Measurements from ENCODE around the gene RFESD.
A peak's percentile ranks its signal among the peaks of the same experiment; 100 is the strongest.

The RFESD gene

DNA sequence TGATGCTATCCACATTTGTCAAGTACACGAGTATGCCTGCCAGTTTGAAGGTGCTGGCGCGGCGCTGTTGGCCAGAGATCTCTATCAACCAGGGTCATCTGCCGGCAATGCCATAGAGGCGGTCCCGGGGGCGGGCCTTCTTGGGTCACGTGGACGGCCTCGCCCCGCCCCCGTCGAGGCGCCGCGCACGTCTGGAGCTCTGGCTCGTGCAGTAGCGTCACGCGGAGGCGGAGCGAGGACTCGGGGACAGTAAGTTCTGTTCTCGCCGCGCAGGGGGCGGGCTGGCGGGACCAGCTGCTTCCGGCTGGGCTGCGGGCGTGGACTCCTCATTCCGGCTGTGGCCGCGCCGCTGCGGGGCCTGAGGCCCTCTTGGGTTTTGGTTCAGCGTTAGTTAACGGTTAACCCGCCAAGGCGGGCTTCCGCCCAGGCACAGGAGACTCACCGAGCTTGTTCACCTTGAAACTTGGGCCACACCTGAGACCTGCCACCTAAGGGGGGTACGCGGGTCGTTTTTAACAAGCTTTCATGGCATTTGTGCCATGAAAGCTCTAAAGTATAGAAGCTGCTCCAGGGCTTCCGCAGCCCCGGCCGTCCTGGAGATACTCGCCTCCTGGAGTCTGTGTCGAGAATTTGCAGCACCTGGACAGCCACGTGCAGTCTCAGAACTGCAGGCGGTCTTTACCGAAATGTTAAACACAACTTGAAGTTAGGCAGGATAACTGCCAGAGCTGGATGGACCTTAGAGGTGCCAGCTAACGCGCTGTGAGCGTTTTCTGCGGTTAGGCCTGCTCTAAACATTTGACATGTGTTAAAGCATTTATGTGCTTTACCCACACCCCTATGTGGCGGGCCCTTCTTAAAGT lies at the start of gene RFESD:
Gene RFESD, plus strand, starts transcription at position 209 of the 863 bp plus-strand sequence. CDS start 5,495 bp downstream, outside the sequence.
- peak; percentile 93 to 99 (median 96) for DNase-seq
- intact Hi-C loops (cut with DNase I): loop anchor here (10.0 kb wide), 1 partner anchor 688 kb away; no protein-coding TSS in a partner anchor

DNA sequence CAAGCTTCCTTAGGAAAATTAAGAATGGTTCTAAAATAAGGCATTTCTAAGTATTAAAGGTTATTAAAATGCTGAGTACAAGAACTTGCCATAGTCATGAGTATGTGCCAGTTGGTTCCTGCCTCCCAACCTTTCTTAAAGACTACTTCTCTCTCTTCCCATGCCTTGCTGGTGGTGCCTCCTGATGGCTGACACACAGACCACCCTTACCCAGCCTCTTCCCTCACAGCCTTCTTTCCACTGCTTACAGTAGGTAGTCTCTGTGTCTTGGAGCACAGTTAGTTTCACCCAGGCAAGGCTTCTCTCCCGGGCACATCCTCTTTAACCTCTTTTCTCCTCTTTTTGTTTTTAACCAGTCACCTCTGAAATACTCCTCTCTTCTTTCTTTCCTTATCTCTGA lies 47.3 kb upstream of the RFESD start:
- intact Hi-C loops (cut with DNase I): no loop called here

DNA sequence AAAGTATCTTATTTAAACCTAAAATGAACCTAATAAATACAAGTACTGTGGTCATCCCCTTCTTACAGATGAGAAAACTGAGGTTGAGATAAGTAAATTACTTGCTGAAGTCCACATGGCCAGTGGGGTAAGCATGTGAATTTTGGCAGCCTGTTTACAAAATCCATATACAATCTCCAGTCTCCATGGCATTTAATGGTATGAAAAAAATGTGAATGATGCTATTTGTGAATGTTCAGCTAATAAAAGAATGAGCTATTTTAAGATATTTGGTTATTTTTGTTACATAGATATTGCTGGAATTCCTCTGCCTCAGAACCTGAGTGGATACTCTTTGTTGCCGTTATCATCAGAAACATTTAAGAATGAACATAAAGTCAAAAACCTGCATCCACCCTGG lies 46.0 kb upstream of the RFESD start:
- intact Hi-C loops (cut with DNase I): no loop called here
- no peak for DNase-seq

More for the DNA sequence above, 47.3 kb upstream of the RFESD start:
- no peak for DNase-seq

DNA sequence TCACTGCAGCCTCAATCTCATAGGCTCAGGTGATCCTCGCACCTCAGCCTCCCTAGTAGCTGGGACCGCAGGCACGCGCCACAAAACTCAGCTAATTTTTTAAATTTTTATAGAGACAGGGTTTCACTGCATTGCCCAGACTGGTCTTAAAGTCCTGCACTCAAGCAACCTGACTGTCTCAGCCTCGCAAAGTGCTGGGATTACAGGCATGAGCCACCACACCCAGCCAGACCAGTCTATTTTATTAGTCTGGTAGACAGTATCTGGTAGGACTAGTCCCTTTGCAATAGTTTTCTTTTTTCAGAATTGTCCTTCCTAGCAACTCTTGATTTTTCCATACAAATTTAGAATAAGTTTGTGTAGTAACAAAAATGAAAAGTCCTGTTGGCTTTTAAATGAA lies 40.8 kb upstream of the RFESD start:
- intact Hi-C loops (cut with DNase I): no loop called here
- no peak for DNase-seq

DNA sequence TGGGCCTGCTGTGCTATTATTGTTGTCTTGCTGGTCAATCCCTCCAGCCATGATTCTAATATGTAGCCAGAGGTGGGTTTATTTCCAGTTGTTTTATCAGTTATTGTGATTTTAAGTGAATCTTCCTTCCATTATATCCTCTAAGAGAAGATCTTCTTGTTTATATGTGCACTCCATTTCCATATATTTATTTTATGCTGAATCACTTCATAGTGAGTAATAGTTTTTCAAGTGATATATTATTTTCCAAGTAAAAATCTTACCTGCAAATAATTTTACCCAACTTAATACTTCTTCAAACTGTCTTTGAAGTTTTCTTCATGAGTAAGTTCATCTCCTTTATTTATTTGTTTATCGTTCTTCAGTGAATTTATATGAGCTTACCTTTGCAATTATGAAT lies 40.2 kb upstream of the RFESD start:
- intact Hi-C loops (cut with DNase I): no loop called here
- no peak for DNase-seq

DNA sequence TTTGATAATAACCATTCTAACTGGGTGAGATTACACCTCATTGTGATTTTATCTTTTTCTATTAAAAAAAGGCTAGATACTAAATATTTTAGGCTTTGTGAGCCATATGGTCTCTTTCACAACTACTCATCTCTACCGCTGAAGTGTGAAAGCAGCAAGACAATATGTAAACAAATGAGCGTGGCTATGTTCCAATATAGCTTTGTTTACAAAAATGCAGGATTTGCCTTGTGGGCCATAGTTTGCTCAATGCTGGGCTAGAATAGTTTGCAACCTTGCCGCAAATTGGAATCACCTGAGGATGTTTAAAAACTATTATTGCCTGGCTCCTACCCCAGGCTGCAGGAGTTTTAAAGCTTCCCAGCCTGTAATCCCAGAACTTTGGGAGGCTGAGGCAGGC lies 36.9 kb upstream of the RFESD start:
- intact Hi-C loops (cut with DNase I): no loop called here
- DNase-seq: no peak

DNA sequence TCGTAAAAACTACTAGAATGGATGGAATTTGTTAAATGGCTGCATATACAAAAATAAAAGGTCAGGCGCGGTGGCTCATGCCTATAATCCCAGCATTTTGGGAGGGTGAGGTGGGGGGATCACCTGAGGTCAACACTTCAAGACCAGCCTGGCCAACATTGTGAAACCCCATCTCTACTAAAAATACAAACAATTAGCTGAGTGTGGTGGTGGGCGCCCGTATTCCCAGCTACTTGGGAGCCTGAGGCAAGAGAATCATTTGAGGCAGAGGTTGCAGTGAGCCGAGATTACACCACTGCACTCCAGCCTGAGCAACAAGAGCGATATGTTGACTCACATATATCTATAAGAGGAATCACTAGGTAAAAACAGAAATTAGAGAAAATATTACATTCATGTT lies 36.0 kb upstream of the RFESD start:
- DNase-seq: no peak
- intact Hi-C loops (cut with DNase I): no loop called here

DNA sequence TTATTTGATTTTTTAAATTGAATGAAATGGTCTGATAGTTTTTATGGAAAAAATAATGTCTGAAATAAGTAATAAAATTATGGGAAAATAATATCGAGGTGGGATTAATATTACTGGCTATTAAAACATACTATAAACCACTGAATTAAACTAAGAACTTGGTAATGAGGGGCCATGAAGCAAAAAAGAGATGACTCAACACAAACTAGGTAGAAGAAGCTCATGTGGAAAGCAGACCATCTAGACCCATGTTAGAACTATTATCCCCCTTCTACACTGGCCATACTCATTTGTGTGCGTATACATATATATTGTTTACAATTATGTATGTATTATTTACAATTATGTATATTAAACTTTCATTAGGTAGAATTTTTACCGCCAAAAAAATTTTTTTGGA lies 35.2 kb upstream of the RFESD start:
- intact Hi-C loops (cut with DNase I): no loop called here
- no peak for DNase-seq

DNA sequence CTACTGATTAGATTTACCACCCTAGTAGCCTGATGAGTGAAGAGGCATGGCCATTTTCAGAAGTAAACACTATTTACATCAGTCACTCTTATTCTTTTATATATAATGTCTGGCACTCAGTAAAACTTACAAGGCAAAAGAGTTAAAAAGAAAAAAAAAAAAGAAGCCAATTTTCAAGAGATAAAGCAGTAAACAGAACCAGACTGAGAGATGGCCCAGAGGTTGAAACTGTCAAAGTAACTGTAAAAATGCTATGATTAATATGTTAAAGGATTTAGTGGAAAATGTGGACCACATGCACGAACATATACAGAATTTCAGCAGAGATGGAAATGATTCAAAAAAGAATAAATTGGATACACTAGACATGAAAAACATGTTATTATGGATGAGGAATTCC lies 33.1 kb upstream of the RFESD start:
- intact Hi-C loops (cut with DNase I): no loop called here
- DNase-seq: no peak

DNA sequence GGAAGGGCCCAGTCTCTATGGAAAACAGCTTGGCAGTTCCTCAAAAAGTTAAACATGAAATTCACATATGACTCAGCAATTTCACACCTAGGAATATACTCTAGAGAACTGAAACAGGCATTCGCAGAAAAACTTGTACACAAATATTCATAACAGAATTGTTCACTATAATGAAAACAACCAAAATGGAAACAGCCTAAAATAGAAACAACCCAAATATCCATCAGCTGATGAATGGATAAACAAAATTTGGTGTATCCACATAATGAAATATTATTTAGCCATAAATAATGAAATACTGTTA lies 31.5 kb upstream of the RFESD start:
- intact Hi-C loops (cut with DNase I): no loop called here
- DNase-seq: no peak

DNA sequence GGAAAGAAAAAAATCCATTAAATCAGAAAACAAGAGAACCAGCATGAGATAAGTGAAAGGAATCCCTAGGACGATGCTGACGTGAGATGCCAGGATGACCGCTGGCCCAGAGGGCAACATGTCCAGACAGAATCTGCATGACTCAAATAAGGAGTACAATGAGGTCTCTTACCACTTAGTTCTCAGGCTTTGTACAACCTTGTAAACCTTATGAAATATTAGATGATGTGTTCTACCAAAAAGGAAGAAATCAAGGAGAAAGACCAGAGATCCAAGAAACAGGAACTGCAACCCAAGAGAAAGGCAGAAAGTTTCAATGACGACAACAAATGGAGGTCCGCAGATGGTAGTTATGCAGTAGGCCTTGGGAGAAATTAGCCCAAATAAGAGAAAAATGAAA lies 29.5 kb upstream of the RFESD start:
- intact Hi-C loops (cut with DNase I): no loop called here

DNA sequence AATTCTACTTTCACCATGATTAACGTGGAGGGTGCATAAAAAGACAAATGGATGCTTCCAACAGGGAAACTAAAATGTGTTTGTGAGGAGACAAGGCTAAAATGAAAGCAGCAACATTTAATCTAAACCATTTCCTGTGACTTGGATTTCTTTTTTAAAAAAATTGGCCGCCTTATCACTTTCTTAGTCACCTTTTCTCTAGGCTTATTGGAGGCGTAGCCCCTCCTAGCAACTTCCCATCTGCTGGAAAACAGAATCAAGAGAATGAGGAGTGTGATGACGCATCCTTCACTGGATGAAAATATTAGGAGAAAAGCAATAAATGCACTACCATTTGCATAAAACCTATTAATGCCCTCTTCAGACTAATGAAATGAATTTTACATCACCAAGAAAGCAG lies 27.5 kb upstream of the RFESD start:
- DNase-seq: no peak
- intact Hi-C loops (cut with DNase I): no loop called here

More for the DNA sequence above, 29.5 kb upstream of the RFESD start:
- no peak for DNase-seq

DNA sequence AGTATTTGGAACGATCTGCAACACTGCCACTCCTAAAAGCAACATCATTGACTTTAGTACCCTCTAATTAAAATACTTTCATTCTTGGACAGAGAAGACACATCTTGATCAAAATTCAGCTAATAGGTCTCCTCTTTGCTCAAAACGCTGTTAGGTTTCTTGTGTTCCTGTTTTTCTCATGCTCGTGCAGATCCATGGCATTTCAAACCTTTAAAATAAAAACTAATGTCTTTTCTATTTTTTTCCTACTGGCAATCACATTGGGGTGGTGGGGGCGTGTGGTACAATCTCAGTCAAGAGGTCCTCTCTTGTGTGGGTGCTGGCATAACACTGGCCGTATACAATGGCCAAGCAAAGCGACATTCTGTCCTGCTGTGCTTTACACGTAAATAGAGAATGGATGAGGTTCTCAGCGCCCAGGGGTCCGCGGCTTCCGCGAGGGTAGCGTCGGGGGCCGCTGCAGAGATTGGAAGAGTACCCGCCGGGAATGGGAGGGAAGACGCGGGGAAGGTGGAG lies 27.0 kb upstream of the RFESD start:
- DNase-seq: no peak
- intact Hi-C loops (cut with DNase I): no loop called here

DNA sequence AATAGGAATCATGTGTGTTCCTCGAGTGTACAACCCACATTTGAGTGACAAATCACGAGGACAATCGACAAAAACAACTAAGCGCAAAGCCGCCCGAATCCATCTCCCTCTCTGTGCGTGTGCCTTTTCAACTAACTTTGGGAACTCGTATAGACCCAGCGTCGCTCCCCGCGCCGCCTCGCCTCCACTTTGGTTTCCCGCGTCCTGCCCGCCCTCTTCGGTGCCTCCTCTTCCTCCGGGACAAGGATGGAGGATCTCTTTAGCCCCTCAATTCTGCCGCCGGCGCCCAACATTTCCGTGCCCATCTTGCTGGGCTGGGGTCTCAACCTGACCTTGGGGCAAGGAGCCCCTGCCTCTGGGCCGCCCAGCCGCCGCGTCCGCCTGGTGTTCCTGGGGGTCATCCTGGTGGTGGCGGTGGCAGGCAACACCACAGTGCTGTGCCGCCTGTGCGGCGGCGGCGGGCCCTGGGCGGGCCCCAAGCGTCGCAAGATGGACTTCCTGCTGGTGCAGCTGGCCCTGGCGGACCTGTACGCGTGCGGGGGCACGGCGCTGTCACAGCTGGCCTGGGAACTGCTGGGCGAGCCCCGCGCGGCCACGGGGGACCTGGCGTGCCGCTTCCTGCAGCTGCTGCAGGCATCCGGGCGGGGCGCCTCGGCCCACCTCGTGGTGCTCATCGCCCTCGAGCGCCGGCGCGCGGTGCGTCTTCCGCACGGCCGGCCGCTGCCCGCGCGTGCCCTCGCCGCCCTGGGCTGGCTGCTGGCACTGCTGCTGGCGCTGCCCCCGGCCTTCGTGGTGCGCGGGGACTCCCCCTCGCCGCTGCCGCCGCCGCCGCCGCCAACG lies 26.3 kb upstream of the RFESD start, which contains the start of gene GPR150:
Gene GPR150, plus strand, starts transcription at position 58 of the 840 bp plus-strand sequence. Its CDS starts 189 bp downstream, at position 247.
- intact Hi-C loops (cut with DNase I): no loop called here
- DNase-seq: peak in 9 of 10 donors; percentile 16 to 89 (median 42)

DNA sequence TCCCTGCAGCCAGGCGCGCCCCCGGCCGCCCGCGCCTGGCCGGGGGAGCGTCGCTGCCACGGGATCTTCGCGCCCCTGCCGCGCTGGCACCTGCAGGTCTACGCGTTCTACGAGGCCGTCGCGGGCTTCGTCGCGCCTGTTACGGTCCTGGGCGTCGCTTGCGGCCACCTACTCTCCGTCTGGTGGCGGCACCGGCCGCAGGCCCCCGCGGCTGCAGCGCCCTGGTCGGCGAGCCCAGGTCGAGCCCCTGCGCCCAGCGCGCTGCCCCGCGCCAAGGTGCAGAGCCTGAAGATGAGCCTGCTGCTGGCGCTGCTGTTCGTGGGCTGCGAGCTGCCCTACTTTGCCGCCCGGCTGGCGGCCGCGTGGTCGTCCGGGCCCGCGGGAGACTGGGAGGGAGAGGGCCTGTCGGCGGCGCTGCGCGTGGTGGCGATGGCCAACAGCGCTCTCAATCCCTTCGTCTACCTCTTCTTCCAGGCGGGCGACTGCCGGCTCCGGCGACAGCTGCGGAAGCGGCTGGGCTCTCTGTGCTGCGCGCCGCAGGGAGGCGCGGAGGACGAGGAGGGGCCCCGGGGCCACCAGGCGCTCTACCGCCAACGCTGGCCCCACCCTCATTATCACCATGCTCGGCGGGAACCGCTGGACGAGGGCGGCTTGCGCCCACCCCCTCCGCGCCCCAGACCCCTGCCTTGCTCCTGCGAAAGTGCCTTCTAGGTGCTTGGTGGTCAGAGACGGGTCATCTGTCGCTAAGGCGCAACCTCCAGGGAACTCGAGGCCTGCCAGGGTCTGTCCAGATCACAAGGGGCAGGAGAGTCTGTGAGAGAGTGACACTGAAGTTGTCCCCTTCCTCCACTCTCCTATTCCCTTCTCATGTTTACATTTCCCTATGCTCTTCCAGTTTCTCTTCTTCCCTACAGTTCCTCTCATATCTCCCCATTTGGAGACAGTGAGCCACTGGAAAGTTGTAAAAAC lies 25.4 kb upstream of the RFESD start:
- intact Hi-C loops (cut with DNase I): no loop called here

DNA sequence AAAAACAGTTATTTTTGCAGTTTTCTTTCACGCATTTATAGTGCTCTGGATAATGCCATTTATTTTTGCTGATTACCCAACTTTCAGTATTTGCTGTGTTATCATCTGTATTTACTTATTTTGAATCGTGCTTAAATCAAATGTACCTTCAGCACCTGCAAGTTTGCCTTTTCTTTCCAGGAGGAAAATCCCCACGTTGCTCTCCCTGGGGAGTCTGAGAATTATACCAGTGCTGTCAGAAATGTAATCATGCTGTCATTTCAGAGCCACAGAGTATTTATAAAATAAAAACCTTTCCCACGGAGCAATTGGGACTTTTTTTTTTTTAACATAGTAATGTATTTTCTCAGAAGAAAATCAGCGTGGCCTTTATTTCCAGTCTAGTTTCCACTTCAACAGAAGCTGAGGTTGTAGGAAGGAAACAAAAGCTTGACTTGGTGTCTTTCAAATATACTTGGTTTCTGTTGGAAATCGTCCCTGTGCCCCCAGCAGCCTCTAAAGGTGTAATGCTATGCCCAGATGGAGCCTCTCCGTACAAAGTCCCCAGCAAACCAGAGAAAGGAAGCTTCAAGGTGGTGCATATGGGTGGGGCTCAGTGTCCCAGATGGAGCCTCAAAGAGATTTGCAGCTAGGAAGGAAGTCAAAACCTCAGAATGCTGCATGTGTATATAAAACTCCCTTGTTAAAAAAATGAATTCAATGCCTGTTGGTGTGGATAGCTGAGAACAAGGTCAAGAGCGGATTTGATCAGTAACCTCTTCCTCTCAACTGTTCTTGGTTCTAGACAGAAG lies 24.5 kb upstream of the RFESD start:
- no peak for DNase-seq
- intact Hi-C loops (cut with DNase I): no loop called here

More for the DNA sequence above, 25.4 kb upstream of the RFESD start:
- DNase-seq: peak in 9 of 10 donors; percentile 16 to 90 (median 34)

DNA sequence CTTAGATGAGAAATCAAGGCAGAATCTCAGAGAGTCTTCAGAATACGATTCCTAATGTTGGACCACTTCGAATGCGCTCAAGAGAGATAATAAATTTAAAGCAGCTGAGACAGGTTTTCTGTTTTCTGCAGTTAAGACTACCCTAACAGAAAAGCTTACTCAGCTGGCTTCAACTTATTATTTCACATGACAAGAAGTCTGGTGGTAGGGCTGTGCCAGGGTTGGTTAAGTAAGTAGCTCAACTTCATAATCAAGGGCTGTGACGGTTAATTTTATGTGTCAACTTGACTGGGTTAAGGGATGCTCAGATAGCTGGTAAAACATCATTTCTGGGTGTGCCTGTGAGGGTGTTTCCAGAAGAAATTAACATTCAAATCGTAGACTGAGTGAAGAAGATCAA lies 22.9 kb upstream of the RFESD start:
- intact Hi-C loops (cut with DNase I): no loop called here
- no peak for DNase-seq

DNA sequence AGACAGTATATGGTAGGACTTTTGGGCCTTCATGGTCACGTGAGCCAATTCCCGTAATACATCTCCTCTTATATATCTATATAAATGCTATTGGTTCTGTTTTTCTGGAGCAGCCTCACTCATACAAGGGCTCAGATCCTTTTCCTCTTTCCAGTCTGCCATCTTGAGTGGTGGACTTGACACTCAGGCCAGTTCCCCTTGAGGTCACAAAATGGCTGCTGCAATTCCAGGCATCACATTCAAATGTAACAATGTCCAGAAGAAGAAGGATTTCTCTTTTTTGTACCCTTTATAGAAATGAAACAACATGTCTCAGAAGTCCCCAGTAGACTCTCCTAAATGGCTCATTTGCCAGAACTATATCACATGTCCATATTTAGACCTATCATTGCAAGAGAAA lies 22.2 kb upstream of the RFESD start:
- DNase-seq: no peak
- intact Hi-C loops (cut with DNase I): no loop called here

DNA sequence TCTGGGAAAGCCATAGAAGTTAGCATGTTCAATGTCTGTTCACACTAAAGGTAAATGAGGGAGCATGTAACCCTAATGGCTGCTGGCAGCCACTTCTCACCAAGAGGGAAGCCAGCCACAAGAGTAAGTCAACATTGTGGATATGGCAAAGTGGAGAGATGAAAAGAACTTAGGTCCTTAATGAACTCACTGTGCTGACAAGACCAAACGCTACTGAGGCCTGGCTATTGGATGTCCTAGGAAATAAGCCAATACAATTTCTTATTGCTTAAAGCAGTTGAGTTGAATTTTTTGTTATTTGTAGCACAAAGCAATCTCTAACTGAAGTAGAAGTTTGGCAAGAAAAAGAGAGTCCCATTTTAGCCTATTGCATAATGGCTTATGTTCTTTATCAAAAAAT lies 19.9 kb upstream of the RFESD start:
- DNase-seq: no peak
- intact Hi-C loops (cut with DNase I): no loop called here
